ENCODE results near the gene CTPS2.

GRCh38 chrX:16639966-16640365, 72.5 kb downstream of the CTPS2 start:
- TF ChIP-seq CTCF (IDR thresholded peaks at IDR 0.05): no peak
- no peak for TF ChIP-seq POLR2A (IDR thresholded peaks at IDR 0.05)
- TF ChIP-seq EP300 (IDR thresholded peaks at IDR 0.05): no peak

Measured in upper lobe of left lung (tissue), 4 donors.